ENCODE data around the gene CAMTA1.

GRCh38 chr1:7229696-7230631 is 444.7 kb downstream of the CAMTA1 start:
- TF ChIP-seq CTCF (conservative IDR thresholded peaks at IDR 0.05; ENCODE audit: low read length), result no peak
- TF ChIP-seq EZH2phosphoT487 (IDR thresholded peaks at IDR 0.05; ENCODE audit: borderline replicate concordance, low read depth, low read length), result no peak
